OCI-M1 (cell line): ENCODE data around the gene CIITA.
A peak's percentile ranks its signal among the peaks of the same experiment; 100 is the strongest.
"Not testable (repeated sequence)": the region's sequence is repeated elsewhere in the genome, so short reads cannot be mapped to it uniquely, and the experiment has no call there.

Experiments
- DNase-seq: peaks from one replicate; lab custom pipeline; 2025; lab: John Stamatoyannopoulos, UW

CIITA gene

GRCh38 chr16:10918294-10919002 is 41.4 kb downstream of the CIITA start:
- DNase-seq, result peak; percentile 91

DNA sequence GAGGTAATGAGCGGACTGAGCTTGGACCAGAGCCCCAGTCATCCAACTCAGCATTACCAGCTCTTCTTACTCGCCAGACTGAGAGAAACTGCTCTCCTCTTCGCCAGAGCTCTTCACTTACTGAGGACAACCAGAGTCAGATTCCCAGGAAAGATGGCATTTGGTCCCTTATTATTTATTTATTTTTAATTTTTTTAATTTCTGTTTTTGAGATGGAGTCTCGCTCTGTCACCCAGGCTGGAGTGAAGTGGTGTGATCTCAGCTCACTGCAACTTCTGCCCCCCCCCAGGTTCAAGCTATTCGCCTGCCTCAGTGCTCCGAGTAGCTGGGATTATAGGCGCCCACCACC is 42.0 kb downstream of the CIITA start:
- DNase-seq, result no peak

GRCh38 chr16:10920726-10921427 is 43.9 kb downstream of the CIITA start:
- no peak for DNase-seq

DNA sequence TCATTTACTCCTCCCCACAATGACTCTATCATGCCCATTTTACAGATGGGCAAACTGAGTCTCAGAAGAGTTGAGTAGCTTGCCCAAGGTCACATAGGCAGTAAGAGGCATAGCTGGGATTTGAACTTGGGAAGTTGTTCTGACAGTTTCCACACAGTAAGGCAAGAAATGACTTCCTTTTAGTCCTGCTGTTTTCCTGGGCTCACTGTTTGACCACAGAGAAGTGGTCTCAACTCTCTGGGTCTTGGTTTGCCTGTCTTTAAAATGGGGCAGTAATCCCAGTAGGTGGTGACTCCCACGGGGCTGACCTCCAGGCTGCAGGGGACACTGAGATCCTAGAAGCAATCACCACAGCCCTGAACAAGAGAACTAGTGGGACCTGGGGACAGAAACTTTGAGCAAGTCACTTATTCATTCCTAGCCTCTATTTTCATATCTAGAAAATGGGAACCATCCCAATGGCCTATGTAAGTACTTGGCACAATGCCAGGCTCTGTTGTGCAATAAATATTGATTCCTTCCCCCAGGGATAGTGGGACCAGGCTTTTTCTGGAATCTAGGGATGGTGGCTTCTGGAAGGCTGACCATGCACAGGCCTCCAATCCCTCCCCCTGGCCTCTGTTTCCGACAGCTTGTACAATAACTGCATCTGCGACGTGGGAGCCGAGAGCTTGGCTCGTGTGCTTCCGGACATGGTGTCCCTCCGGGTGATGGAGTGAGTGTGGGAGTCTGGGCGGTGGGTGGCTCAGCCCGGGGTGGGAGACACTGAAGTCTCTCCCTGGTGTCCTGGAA is 44.7 kb downstream of the CIITA start:
- no peak for DNase-seq

DNA sequence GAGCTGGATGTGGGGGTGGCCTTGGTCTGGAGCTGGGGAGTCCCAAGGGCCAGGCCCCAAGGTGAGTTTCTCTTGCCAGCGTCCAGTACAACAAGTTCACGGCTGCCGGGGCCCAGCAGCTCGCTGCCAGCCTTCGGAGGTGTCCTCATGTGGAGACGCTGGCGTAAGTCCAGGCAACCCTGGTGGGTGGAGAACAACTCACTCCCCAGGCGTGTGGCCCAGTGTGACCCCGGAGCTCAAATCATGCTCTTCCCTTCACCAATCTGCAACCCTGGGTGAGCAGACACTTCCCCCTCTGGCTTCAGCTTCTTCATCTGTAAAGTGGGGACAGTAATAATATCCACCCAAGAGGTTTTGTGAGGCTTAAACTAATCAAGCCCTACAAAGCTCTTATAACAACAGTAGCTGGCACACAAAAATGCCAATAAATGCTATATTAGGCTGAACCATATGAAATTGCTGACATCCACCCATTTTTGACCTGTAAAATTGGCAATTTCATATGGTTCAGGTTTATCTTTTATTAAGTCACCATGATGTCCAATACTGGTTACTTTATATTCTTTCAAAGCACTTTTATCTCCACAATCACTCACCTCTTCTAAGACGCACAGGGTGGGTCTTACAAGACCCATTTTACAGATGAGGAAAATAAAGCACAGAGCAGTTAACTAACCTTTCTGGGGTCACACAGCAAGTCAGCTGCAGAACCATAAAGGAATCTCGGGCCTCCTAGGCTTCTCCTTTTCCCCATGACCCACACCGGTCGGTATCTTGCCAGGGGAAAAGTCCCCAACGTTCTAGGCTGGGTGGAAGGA is 45.5 kb downstream of the CIITA start:
- DNase-seq, result no peak

- no peak for DNase-seq
Observed at GRCh38 chr16:10923146-10923649, 46.2 kb downstream of the CIITA start.

DNA sequence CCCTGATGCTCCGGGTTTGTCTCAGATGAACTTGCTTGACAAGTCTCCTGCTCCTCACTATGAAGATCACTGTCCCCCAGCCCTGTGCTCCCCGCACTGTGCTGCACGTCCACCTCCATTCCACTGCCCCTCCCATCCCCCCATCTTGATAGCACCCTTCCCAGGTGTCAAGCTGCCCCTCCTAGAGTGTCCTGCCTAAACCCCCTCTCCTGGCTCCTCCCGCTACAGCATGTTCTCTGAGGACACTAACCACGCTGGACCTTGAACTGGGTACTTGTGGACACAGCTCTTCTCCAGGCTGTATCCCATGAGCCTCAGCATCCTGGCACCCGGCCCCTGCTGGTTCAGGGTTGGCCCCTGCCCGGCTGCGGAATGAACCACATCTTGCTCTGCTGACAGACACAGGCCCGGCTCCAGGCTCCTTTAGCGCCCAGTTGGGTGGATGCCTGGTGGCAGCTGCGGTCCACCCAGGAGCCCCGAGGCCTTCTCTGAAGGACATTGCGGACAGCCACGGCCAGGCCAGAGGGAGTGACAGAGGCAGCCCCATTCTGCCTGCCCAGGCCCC is 46.7 kb downstream of the CIITA start:
- DNase-seq, result no peak

GRCh38 chr16:10925285-10925684 is 48.3 kb downstream of the CIITA start:
- DNase-seq, result not testable (repeated sequence)

DNA sequence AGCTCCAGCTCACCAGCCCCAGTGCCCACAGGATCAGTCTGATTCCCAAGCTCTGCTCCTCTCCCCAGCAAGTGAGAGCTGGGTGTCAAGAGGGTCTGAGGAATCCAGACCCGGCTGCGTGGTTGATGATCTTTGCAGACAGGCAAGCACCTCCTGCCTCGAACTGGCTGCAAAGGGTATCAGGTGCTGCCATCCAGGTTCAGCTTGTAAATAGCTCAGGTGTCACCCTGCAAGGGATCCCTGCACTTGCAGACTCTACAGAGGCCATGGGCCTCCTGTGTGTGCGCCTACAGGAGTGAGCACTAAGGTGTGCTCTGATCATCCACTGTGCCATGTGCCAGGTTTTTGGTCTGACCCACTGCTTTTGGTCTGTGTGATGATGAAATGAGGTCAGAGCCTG is 49.1 kb downstream of the CIITA start:
- no peak for DNase-seq

DNA sequence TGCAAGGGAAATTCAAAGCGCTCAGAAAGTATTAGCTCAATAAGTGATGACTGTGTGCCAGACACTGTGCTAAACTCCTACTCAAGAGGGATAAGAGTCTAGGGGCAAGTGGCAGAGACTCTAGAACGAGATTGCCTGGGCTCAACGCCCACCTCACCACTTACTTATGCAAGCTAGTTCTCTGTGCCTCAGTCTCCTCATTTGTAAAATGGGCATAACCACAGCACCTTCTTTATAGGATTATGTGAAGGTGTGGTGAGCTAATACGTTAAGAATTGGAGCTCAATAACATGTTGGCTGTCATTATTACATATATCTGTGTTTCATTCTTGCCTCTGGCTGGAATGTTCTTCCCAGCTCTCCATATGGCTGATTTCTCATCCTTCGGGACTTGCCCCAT is 49.9 kb downstream of the CIITA start:
- no peak for DNase-seq

GRCh38 chr16:10927497-10928112 is 50.6 kb downstream of the CIITA start:
- DNase-seq, result no peak

GRCh38 chr16:10929097-10929496 is 52.1 kb downstream of the CIITA start:
- not testable (repeated sequence) for DNase-seq

DNA sequence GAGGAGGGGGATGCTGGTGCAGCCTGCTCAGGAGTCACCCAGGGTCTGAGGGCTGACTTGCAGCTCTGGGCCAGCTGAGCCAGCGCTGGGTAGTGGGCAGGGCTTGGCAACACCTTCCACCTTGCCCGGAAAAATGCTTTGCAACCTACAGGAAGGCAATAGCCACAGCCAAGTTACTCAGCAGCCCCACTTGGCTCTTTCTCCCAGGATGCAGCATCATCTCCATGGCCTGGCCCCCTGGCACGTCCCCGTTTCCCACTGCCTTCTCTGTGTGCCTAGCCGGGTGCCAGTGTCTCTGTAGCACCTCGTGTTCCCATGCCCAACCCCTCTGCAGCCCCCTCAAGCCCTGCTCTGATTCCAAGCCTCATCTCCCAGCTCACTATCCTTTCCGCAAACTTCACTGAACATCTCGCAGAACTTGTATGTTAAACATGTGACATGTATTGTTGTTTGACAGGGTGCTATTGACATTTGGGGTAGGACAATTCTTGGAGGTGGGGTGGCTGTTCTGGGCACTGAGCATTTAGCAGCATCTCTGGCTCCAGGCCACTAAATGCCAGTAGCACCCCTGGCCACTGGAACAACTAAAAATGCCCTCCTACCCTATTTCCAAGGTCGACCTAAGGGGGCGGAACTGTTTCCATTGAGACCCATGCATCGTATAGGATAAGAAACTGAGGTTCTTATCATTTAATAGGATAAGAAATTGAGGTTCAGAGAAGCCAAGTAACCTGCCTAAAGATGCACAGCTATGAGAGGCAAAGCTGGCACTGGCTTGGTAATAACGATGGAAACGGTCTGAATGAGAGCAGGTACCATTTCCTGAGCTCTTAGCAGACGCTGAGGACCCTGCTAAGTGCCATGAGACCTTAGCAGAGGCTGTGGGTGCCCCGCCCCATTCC is 53.1 kb downstream of the CIITA start:
- DNase-seq, result no peak

DNA sequence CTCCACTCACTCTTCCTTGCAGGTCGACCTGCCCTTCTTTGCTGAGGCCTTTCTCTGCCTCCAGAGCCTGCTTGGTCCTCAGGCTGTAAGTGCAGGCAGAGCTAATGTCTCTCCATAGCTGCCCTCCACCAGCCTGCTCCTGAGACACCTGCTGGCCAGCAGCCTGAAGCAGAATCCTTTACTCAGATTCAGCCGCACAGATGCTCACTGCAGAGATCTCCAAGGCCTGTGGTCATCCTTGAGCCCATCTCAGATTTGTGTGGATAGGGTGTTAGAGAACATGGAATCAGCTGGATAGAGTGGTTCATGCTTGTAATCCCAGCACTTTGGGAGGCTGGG is 53.7 kb downstream of the CIITA start:
- no peak for DNase-seq

- peak; percentile 46 for DNase-seq
Observed at GRCh38 chr16:10931134-10931533, 54.1 kb downstream of the CIITA start.

GRCh38 chr16:10931977-10932632 is 55.1 kb downstream of the CIITA start:
- DNase-seq, result no peak

GRCh38 chr16:10932959-10933710 is 56.1 kb downstream of the CIITA start:
- no peak for DNase-seq

- DNase-seq, result no peak
Observed at GRCh38 chr16:10933865-10934264, 56.9 kb downstream of the CIITA start.
